ENCODE results near the gene PTPRH.

- TF ChIP-seq CTCF (IDR thresholded peaks at IDR 0.05; ENCODE audit: insufficient read depth, low read depth, low read length) (no peak), EZH2 (IDR thresholded peaks at IDR 0.05; ENCODE audit: insufficient read depth, low read length) (no peak)
These were observed 16.2 kb upstream of the PTPRH start for GRCh38 chr19:55225415-55225958.

All from astrocyte (in vitro differentiated cells and primary cell).